ENCODE results near the gene EPHA3.

The EPHA3 gene

DNA sequence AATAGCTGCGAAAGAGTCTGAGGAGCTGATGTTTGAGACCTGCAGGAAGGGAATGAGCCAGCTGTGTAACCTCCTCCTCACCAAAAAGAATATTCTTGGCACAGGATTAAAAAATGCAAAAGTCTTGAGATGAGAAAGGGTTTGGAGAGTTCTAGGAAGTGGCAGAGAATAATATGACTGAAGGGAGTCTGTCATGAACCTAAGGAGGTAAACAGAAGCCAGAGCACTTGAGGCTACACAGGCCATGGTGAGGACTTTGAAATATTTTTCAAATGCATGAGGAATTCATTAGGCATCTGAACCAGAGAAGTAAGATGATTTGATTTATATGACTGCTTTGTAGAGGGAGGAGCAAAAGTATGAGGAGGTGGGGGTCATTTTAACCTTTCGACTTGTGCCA, 347.8 kb downstream of the EPHA3 start:
- no peak for TF ChIP-seq POLR2AphosphoS5 (IDR thresholded peaks at IDR 0.05; ENCODE audit: low read depth, low read length)
- TF ChIP-seq PAX5 (IDR thresholded peaks at IDR 0.05; ENCODE audit: insufficient read depth, low read length, severe bottlenecking) = no peak
- TF ChIP-seq TAF1 (IDR thresholded peaks at IDR 0.05; ENCODE audit: low read depth, low read length) = no peak
- no peak for TF ChIP-seq POU2F2 (IDR thresholded peaks at IDR 0.05; ENCODE audit: low read depth, low read length)
- no peak for DNase-seq (ENCODE audit: insufficient read length, low spot score)
- no peak for FAIRE-seq

DNA sequence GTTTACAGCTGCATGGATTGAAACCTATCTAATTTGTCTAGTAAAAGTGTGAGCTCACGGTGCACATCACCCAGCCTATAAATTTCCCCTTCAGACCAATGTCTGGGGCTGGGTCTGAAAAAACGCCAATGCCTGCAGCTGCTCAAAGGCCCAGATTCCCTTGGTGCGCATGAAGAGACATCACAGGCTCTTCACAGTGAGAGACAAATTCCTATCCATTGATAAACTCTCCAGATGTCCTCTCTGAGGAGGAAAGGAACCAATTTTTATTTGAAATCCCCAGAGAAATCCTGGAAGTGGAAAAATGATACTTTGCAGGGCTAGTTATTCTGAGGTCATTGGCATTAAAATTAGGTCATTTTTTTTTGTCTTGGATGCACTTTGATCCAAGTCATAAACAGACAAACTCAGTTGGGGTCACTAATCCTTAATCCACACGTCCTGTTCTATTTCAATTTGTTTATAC, 360.5 kb downstream of the EPHA3 start:
- no peak for TF ChIP-seq TAF1 (IDR thresholded peaks at IDR 0.05; ENCODE audit: low read depth, low read length)
- TF ChIP-seq SPI1 (IDR thresholded peaks at IDR 0.05; ENCODE audit: low read depth, low read length) = no peak
- no peak for TF ChIP-seq POLR2AphosphoS5 (IDR thresholded peaks at IDR 0.05; ENCODE audit: low read depth, low read length)
- no peak for TF ChIP-seq POLR2A (IDR thresholded peaks at IDR 0.05; ENCODE audit: low read depth, low read length)
- no peak for TF ChIP-seq POU2F2 (IDR thresholded peaks at IDR 0.05; ENCODE audit: low read depth, low read length)
- TF ChIP-seq PAX5 (IDR thresholded peaks at IDR 0.05; ENCODE audit: insufficient read depth, low read length, severe bottlenecking) = no peak
- no peak for DNase-seq (ENCODE audit: insufficient read length, low spot score)
- FAIRE-seq = no peak

DNA sequence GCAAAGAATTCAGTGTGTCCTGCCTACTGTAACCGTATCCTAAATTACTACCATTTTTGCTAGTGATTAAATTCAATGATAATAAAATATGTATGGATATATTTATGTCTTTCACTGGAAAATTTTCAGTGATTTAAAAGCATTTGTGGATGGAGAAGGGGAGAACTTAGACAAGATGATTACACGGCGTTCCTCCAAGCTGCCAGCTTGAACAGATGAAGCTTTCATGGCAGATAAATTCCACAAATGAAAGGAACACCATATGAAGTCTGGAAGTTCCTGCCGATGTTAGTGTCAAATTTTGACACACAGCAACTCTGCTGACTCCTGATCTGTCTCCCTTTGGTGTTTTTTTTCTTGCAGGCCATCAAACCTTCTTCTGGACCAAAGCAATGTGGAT, 364.7 kb downstream of the EPHA3 start:
- TF ChIP-seq PAX5 (IDR thresholded peaks at IDR 0.05; ENCODE audit: insufficient read depth, low read length, severe bottlenecking) (no peak), SPI1 (IDR thresholded peaks at IDR 0.05; ENCODE audit: low read depth, low read length) (no peak), POU2F2 (IDR thresholded peaks at IDR 0.05; ENCODE audit: low read depth, low read length) (no peak), TAF1 (IDR thresholded peaks at IDR 0.05; ENCODE audit: low read depth, low read length) (no peak), POLR2AphosphoS5 (IDR thresholded peaks at IDR 0.05; ENCODE audit: low read depth, low read length) (no peak), POLR2A (IDR thresholded peaks at IDR 0.05; ENCODE audit: low read depth, low read length) (no peak)
- FAIRE-seq (no peak), DNase-seq (ENCODE audit: insufficient read length, low spot score) (no peak)

DNA sequence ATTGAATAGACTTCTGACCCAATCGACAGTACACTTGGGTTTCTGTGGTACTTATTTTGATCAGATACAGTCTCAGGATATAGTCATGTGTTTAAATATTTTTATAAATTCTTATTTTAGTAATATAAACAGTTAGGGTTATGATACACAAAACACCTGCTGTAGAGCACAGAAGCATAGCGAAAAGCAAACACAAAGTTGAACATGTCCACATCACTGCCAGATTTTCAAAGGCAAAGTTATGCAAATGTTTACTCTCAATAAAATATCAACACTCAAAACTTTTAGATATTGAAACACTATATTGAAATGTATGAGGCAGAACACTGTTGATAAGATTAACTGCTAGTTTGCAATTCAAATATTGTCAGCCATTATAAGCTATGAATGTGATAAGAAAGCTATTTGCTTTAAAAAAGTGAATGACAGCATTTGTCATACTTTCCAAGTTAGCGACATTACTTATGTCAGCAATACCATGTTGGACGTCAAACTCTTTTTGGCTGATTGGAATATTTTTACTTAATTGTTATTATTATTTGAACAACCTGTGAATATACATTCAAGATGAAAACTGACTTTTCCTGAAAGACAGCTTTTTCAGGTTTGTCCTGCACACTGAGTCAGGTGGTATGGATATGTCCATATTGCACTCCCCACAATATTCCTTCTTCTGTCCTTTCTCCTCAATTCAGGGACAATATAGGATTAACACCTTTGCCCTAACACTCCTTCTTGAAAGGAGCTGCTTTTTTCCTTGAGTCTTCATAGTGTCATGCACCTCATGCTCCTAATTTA, 367.1 kb downstream of the EPHA3 start:
- FAIRE-seq = no peak
- no peak for TF ChIP-seq TAF1 (IDR thresholded peaks at IDR 0.05; ENCODE audit: low read depth, low read length)
- TF ChIP-seq POLR2AphosphoS5 (IDR thresholded peaks at IDR 0.05; ENCODE audit: low read depth, low read length) = no peak
- TF ChIP-seq POLR2A (IDR thresholded peaks at IDR 0.05; ENCODE audit: low read depth, low read length) = no peak
- TF ChIP-seq SPI1 (IDR thresholded peaks at IDR 0.05; ENCODE audit: low read depth, low read length) = no peak
- no peak for TF ChIP-seq POU2F2 (IDR thresholded peaks at IDR 0.05; ENCODE audit: low read depth, low read length)
- TF ChIP-seq PAX5 (IDR thresholded peaks at IDR 0.05; ENCODE audit: insufficient read depth, low read length, severe bottlenecking) = no peak
- DNase-seq (ENCODE audit: insufficient read length, low spot score) = no peak

DNA sequence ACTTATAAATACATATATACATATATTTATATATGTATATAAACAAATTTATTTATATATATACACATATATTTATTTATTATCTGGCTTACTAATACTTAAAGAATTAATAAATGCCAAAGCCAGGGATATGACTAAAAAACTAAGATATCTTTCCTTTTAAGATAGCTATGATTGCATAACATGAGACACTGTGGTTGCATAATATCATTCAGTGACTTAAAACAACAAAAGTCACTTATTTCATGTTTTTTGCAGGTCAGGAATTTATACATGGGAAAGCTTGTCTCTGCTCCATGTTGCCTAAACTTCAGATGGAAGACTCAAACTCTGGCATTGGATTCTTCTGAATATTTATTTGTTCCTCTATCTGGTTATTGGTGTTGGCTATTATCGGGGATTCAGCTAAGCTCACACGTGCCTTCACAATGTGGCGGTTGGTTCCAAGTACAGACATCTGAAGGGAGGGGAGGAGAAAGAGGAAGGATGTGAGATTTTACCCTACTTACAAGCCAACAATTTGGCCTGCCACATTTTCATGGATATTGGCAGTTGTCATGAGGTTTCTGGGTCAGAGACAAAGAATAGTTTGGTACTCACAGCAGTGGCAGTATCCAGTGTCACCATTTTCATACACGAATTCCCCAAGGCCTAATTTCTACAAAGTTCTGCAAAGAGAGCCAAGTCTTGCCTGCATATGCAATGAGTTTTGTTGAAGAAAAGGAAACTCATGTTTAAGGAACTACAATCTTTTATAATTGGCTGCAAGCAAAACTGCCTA, 381.6 kb downstream of the EPHA3 start:
- TF ChIP-seq TAF1 (IDR thresholded peaks at IDR 0.05; ENCODE audit: low read depth, low read length) (no peak), POLR2A (IDR thresholded peaks at IDR 0.05; ENCODE audit: low read depth, low read length) (no peak), PAX5 (IDR thresholded peaks at IDR 0.05; ENCODE audit: insufficient read depth, low read length, severe bottlenecking) (no peak), SPI1 (IDR thresholded peaks at IDR 0.05; ENCODE audit: low read depth, low read length) (no peak), POU2F2 (IDR thresholded peaks at IDR 0.05; ENCODE audit: low read depth, low read length) (no peak), POLR2AphosphoS5 (IDR thresholded peaks at IDR 0.05; ENCODE audit: low read depth, low read length) (no peak)
- no peak for DNase-seq (ENCODE audit: insufficient read length, low spot score)
- FAIRE-seq = no peak

DNA sequence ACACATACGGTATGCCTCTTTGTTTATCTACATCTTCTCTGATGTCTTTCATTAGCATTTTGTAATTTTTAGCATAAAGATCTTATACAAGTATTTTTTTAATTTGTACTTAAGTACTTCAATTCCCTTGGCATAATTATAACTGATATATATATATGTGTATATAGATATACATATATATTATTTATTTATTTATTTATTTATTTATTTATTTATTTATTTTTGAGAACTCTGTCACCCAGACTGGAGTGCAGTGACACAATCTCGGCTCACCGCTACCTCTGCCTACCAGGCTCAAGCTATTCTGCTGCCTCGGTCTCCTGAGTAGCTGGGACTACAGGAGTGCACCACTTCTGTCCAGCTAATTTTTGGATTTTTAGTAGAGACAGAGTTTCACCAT, 382.7 kb downstream of the EPHA3 start:
- DNase-seq (ENCODE audit: insufficient read length, low spot score) (no peak), FAIRE-seq (no peak)
- TF ChIP-seq SPI1 (IDR thresholded peaks at IDR 0.05; ENCODE audit: low read depth, low read length) (no peak), PAX5 (IDR thresholded peaks at IDR 0.05; ENCODE audit: insufficient read depth, low read length, severe bottlenecking) (no peak), POLR2AphosphoS5 (IDR thresholded peaks at IDR 0.05; ENCODE audit: low read depth, low read length) (no peak), POLR2A (IDR thresholded peaks at IDR 0.05; ENCODE audit: low read depth, low read length) (no peak), TAF1 (IDR thresholded peaks at IDR 0.05; ENCODE audit: low read depth, low read length) (no peak), POU2F2 (IDR thresholded peaks at IDR 0.05; ENCODE audit: low read depth, low read length) (no peak)

DNA sequence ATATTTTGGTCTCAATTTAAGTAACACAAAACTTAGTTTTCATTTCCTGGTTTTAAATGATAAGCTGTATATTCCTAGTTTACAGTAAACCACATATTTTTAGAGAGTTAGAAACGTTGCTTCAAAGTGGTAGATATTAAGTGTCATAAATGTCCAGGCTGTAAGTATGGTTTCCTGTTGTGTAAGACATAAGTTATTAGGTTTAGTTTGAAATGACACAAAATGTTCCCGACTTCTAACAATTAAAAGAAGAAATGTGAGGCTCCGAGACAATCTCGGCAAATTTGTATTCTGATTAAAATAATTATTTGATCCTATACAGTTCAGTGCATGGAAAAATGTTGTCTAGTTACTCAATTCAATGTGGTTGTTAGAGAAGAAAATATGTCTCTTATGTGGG, 387.3 kb downstream of the EPHA3 start:
- DNase-seq (ENCODE audit: insufficient read length, low spot score) (no peak), FAIRE-seq (no peak)
- TF ChIP-seq POLR2A (IDR thresholded peaks at IDR 0.05; ENCODE audit: low read depth, low read length) (no peak), PAX5 (IDR thresholded peaks at IDR 0.05; ENCODE audit: insufficient read depth, low read length, severe bottlenecking) (no peak), POLR2AphosphoS5 (IDR thresholded peaks at IDR 0.05; ENCODE audit: low read depth, low read length) (no peak), SPI1 (IDR thresholded peaks at IDR 0.05; ENCODE audit: low read depth, low read length) (no peak), POU2F2 (IDR thresholded peaks at IDR 0.05; ENCODE audit: low read depth, low read length) (no peak), TAF1 (IDR thresholded peaks at IDR 0.05; ENCODE audit: low read depth, low read length) (no peak)

DNA sequence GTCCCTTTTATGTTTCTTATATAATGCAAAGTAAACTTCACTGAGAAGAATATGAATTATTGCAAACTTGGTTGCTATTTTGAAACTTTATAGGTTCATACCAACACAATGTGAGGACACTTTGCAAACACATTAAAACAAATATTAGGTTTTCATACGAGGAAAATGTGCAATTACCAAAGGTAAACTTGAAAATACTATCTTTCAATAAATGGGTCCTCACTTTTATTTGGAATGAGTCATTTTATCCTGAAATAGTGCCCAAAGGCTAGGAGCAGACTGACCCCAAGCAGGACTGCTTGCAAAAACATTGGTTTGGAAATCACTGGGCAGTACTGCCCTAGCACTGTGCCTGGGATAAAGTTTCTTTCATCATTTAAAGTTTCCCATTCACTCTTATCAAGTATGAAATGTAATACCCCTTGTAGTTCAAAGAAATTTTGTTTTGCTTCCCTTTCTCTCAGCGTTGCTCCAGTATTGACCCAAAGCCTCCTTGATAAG, 396.5 kb downstream of the EPHA3 start:
- FAIRE-seq = no peak
- no peak for TF ChIP-seq POLR2A (IDR thresholded peaks at IDR 0.05; ENCODE audit: low read depth, low read length)
- no peak for DNase-seq (ENCODE audit: insufficient read length, low spot score)

DNA sequence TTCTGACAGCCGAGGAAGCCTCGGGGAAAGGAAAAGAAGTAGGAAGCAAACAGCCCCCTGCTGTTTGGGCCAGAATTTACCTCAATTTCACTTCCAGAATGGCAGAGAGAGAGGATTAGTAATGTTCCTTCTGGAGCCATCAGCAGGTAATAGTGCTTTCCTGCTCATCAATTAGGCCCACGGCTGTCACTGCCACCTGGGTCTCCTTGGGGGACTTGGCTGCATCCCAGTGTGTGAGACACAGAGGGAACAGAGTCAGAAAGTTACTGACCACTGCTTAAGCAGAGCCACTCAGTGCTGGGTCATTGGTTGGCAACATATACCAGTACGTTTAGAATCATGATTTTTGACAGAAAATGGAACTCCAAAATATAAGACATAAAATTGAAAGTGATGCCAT, 397.0 kb downstream of the EPHA3 start:
- no peak for DNase-seq (ENCODE audit: insufficient read length, low spot score)
- TF ChIP-seq POLR2A (IDR thresholded peaks at IDR 0.05; ENCODE audit: low read depth, low read length) (no peak), TAF1 (IDR thresholded peaks at IDR 0.05; ENCODE audit: low read depth, low read length) (no peak), POLR2AphosphoS5 (IDR thresholded peaks at IDR 0.05; ENCODE audit: low read depth, low read length) (no peak), POU2F2 (IDR thresholded peaks at IDR 0.05; ENCODE audit: low read depth, low read length) (no peak), PAX5 (IDR thresholded peaks at IDR 0.05; ENCODE audit: insufficient read depth, low read length, severe bottlenecking) (no peak), SPI1 (IDR thresholded peaks at IDR 0.05; ENCODE audit: low read depth, low read length) (no peak)
- FAIRE-seq = no peak
